SH-SY5Y (cell line): ENCODE data around the gene C4A.

Experiments used
- GATA2 ChIP-seq: IDR thresholded peaks from 2 replicates; pipeline ENCODE4 v1.6.1; 2011; ENCODE audit warnings: mild to moderate bottlenecking, low read depth, low read length
- GATA3 ChIP-seq: IDR thresholded peaks from 2 replicates; pipeline ENCODE4 v1.6.1; 2011; ENCODE audit warnings: low read depth, mild to moderate bottlenecking, low read length, moderate library complexity

DNA sequence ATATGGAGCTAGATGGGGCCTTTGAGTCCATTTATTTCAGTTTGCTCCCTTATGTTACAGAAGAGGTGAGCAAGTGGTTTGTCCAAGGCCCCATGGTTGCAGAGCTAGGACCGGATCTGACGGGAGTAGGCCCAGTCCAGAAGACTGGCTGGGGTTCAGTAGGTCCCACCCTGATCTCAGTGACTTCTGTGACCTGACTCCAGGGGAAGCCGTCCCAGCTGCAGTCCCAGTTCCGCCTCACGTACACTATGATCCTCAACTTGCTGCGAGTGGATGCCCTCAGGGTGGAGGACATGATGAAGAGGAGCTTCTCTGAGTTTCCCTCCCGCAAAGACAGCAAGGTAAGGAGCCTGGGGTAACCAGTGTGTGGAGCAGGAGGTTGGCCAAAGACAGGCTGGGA lies 15.4 kb upstream of the C4A start:
- TF ChIP-seq GATA2 (no peak), GATA3 (no peak)
